KMS-11 (cell line): ENCODE measurements around the gene TRMT61A.

Experiments used
- H2AFZ ChIP-seq: fragments of 200-600 bp; sonication (generic); 2 replicates; pipeline ENCODE4 v1.6.1; 2016; ENCODE audit warnings: antibody characterized with exemption, mixed run types, low read depth
- H3K27ac ChIP-seq: fragments of 200-600 bp; sonication (generic); 2 replicates; pipeline ENCODE4 v1.6.1; 2016; ENCODE audit warnings: mild to moderate bottlenecking, mixed run types
- H3K27me3 ChIP-seq: fragments of 200-600 bp; sonication (generic); 2 replicates; pipeline ENCODE4 v1.6.1; 2017; ENCODE audit warnings: mild to moderate bottlenecking, low read depth, mixed run types, moderate library complexity; ENCODE audit not compliant: insufficient read depth
- H3K36me3 ChIP-seq: fragments of 200-600 bp; sonication (generic); 2 replicates; pipeline ENCODE4 v1.6.1; 2017; ENCODE audit warnings: mild to moderate bottlenecking, mixed run types; ENCODE audit not compliant: insufficient read depth
- H3K4me1 ChIP-seq: fragments of 200-600 bp; sonication (generic); 2 replicates; pipeline ENCODE4 v1.6.1; 2016; ENCODE audit warnings: mild to moderate bottlenecking, low read depth, mixed run types; ENCODE audit not compliant: poor library complexity, severe bottlenecking
- H3K4me2 ChIP-seq: fragments of 200-600 bp; sonication (generic); 2 replicates; pipeline ENCODE4 v1.7.0; 2016; ENCODE audit warnings: mild to moderate bottlenecking, mixed run types
- H3K4me3 ChIP-seq: fragments of 200-600 bp; sonication (generic); IDR thresholded peaks from 2 replicates; pipeline ENCODE4 v1.6.1; 2017; ENCODE audit warnings: low read depth, low read length, mixed read lengths; ENCODE audit not compliant: insufficient read depth
- H3K79me2 ChIP-seq: fragments of 200-600 bp; sonication (generic); 2 replicates; pipeline ENCODE4 v1.6.1; 2016; ENCODE audit warnings: low read depth, mixed run types; ENCODE audit not compliant: insufficient read depth
- H3K9ac ChIP-seq: fragments of 200-600 bp; sonication (generic); 2 replicates; pipeline ENCODE4 v1.6.1; 2016; ENCODE audit warnings: mild to moderate bottlenecking, mixed run types
- H4K20me1 ChIP-seq: fragments of 200-600 bp; sonication (generic); 2 replicates; pipeline ENCODE4 v1.6.1; 2016; ENCODE audit warnings: mild to moderate bottlenecking, mixed run types; ENCODE audit not compliant: insufficient read depth
- CTCF ChIP-seq: fragments of 200-600 bp; sonication (generic); conservative IDR thresholded peaks from 2 replicates; pipeline ENCODE4 v1.6.1; 2017; ENCODE audit warnings: low read depth, mild to moderate bottlenecking, antibody characterized with exemption, low read length, moderate library complexity, mixed read lengths

Gene TRMT61A

GRCh38 chr14:103548463-103549351, 19.7 kb downstream of the TRMT61A start:
- Histone ChIP-seq H4K20me1 (no peaks in the 10 kb centered on the region), H3K27me3 (no peaks in the 10 kb centered on the region), H3K9ac (no peak overlapping the region), H3K79me2 (no peaks in the 10 kb centered on the region), H3K4me2 (no peak overlapping the region), H3K27ac (no peak overlapping the region), H2AFZ (no peak overlapping the region), H3K4me3 (no peak overlapping the region), H3K36me3 (no peaks in the 10 kb centered on the region), H3K4me1 (no peaks in the 10 kb centered on the region)
- no peak for TF ChIP-seq CTCF

GRCh38 chr14:103549361-103550311, 20.6 kb downstream of the TRMT61A start:
- Histone ChIP-seq H3K4me3 (no peak overlapping the region), H3K4me2 (no peak overlapping the region), H3K9ac (no peak overlapping the region), H3K79me2 (no peaks in the 10 kb centered on the region), H3K36me3 (no peaks in the 10 kb centered on the region), H3K27ac (no peak overlapping the region), H4K20me1 (no peaks in the 10 kb centered on the region), H3K27me3 (no peaks in the 10 kb centered on the region), H2AFZ (no peak overlapping the region), H3K4me1 (no peaks in the 10 kb centered on the region)
- TF ChIP-seq CTCF = no peak

GRCh38 chr14:103550451-103551337, 21.7 kb downstream of the TRMT61A start:
- Histone ChIP-seq H4K20me1 (no peaks in the 10 kb centered on the region), H3K4me3 (no peak overlapping the region), H3K79me2 (no peaks in the 10 kb centered on the region), H3K4me1 (no peaks in the 10 kb centered on the region), H3K4me2 (no peak overlapping the region), H3K27me3 (no peaks in the 10 kb centered on the region), H3K36me3 (no peaks in the 10 kb centered on the region), H3K27ac (no peak overlapping the region), H2AFZ (no peak overlapping the region), H3K9ac (no peak overlapping the region)
- TF ChIP-seq CTCF = no peak

- H4K20me1 ChIP-seq = no peaks in the 10 kb centered on the region
- H3K27ac ChIP-seq = no peak overlapping the region
- H2AFZ ChIP-seq = no peak overlapping the region
- no peaks in the 10 kb centered on the region for H3K27me3 ChIP-seq
- TF ChIP-seq CTCF = no peak
- H3K4me3 ChIP-seq = no peak overlapping the region
- no peaks in the 10 kb centered on the region for H3K4me1 ChIP-seq
- H3K79me2 ChIP-seq = no peaks in the 10 kb centered on the region
- no peaks in the 10 kb centered on the region for H3K36me3 ChIP-seq
- H3K4me2 ChIP-seq = no peak overlapping the region
- H3K9ac ChIP-seq = no peak overlapping the region
Observed at GRCh38 chr14:103551338-103551762, 22.4 kb downstream of the TRMT61A start.
